COLO668 (cell line): Measurements from ENCODE around the gene IGFLR1.
"Not testable (repeated sequence)": the region's sequence is repeated elsewhere in the genome, so short reads cannot be mapped to it uniquely, and the experiment has no call there.

Experiments
- DNase-seq: peaks from one replicate; lab custom pipeline; 2025; ENCODE audit not compliant: unreplicated experiment; lab: John Stamatoyannopoulos, UW

Gene IGFLR1

DNA sequence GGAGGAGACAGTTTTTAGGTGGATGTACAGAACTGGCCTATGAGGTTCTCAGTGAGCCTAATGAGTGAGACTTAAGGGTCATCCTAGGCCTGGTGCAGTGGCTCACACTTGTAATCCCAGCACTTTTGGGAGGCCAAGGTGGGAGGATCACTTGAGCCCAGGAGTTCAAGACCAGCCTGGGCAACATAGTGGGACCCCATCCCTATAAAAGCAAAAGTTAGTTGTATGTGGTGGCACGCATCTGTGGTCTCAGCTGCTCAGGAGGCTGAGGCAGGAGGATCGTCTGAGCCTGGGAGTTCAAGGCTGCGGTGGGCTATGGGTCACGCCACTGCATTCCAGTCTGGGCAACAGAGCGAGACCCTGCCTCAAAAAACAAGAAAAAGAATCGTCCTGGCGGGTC, 18.1 kb downstream of the IGFLR1 start:
- not testable (repeated sequence) for DNase-seq

DNA sequence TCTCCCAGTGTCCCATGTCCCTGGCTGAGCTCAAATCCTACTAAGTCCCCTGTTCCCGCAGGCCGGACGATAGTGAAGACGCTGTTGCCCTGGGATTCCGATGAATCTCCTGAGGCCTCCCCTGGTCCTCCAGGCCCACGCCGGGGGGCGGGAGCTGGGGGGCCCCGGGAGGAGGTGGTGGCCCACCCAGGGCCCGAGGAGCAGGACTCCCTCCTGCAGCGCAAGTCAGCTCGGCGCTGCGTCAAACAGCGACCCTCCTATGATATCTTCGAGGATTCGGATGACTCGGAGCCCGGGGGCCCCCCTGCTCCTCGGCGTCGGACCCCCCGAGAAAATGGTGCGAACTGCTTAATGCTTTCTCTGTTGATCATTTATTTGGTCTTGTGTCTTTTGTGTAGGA, 18.6 kb downstream of the IGFLR1 start:
- DNase-seq, result no peak

DNA sequence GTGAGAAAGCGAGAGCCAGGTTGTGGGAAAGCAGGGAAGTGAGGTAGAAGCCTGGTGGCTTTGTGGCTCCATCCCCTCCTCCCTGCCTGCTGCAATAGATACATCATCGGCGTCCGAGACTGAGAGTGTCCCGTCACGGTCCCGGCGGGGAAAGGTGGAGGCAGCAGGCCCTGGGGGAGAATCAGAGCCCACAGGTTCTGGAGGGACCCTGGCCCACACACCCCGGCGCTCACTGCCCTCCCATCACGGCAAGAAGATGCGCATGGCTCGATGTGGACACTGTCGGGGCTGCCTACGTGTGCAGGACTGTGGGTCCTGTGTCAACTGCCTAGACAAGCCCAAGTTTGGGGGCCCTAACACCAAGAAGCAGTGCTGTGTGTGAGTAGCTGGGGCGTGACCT, 19.4 kb downstream of the IGFLR1 start:
- no peak for DNase-seq

DNA sequence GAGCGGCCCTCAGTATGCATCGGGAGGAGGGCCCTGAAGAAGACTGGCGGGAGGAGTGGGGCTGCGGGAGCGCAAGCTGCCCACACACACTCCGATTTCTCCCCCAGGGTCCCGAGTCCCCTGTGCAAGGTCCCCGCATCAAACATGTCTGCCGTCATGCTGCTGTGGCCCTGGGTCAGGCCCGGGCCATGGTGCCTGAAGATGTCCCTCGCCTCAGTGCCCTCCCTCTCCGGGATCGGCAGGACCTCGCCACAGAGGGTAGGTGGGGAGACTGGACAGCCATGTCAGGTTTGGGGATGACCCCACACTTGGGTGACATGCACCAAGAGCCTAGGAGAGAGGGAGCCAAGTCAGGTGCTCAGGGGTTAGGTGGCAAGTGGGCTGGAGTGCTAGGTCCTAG, 19.8 kb downstream of the IGFLR1 start:
- no peak for DNase-seq

DNA sequence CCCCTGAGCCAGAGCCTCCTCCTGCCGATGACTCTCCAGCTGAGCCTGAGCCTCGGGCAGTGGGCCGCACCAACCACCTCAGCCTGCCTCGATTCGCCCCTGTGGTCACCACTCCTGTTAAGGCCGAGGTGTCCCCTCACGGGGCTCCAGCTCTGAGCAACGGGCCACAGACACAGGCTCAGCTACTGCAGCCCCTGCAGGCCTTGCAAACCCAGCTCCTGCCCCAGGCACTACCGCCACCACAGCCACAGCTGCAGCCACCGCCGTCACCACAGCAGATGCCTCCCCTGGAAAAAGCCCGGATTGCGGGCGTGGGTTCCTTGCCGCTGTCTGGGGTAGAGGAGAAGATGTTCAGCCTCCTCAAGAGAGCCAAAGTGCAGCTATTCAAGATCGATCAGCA, 20.9 kb downstream of the IGFLR1 start:
- no peak for DNase-seq

DNA sequence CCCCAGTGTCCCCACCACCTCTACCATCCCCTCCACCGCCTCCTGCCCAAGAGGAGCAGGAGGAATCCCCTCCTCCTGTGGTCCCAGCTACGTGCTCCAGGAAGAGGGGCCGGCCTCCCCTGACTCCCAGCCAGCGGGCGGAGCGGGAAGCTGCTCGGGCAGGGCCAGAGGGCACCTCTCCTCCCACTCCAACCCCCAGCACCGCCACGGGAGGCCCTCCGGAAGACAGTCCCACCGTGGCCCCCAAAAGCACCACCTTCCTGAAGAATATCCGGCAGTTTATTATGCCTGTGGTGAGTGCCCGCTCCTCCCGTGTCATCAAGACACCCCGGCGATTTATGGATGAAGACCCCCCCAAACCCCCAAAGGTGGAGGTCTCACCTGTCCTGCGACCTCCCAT, 21.6 kb downstream of the IGFLR1 start:
- no peak for DNase-seq

DNA sequence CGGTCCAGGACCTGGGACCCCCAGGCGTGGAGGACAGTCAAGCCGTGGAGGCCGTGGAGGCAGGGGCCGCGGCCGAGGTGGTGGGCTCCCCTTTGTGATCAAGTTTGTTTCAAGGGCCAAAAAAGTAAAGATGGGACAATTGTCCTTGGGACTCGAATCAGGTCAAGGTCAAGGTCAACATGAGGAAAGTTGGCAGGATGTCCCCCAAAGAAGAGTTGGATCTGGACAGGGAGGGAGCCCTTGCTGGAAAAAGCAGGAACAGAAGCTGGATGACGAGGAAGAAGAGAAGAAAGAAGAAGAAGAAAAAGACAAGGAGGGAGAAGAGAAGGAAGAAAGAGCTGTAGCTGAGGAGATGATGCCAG, 22.1 kb downstream of the IGFLR1 start:
- DNase-seq, result no peak

DNA sequence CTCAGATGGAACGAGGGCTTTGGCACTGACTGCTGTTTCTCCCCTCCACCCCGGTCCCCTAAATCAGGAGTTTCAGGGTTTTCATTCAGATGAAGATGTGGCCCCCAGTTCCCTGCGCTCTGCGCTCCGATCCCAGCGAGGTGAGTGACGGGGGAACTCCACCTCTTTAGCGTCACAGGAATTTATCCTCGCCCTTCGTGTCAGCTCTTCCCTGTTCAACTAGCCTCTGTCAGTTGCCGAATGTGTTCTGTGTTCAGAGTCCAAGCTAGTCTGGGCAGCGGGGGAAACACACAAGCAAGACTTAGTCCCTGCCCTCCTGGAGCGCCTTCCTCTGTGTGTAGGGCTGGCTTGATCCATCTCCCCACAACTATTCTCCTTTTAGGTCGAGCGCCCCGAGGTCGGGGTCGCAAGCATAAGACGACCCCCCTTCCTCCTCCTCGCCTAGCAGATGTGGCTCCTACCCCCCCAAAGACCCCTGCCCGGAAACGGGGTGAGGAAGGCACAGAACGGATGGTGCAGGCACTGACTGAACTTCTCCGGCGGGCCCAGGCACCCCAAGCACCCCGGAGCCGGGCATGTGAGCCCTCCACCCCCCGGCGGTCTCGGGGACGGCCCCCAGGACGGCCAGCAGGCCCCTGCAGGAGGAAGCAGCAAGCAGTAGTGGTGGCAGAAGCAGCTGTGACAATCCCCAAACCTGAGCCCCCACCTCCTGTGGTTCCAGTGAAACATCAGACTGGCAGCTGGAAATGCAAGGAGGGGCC, 22.7 kb downstream of the IGFLR1 start:
- no peak for DNase-seq

DNA sequence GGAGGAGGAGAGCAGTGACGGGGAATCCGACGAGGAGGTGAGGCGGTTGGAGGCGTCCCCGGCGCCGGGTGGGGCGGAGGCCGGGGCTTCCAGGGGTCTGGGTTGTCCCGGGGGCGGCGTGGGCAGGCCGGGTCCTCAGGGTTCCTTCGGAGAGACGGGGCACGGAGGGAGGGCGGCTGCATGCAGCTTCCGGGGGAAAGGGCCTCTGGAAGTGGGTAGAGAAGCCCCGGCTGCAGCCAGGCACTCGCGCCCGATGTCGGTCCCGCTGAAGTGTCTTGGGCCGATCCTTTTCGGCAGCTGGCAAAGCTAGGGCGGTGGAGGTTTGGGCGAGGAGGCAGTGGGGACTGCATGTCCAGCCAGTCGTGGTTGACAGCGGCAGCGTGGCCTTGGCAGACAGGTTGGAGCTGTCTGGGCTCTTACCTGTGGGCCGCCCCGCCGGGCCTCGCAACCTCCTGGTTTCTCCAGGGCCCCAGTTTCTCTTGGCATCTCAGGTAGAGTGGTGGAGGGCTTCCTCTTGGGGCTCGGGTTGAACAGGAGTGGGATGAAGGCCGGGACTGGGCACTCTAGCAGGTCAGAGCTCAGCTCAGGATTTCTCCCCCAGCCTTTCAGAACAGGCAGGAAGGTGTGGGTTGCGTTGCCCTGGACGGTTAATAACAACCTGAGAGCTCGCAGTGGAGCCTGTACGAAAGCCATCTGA, 23.8 kb downstream of the IGFLR1 start:
- DNase-seq, result peak; percentile 33

DNA sequence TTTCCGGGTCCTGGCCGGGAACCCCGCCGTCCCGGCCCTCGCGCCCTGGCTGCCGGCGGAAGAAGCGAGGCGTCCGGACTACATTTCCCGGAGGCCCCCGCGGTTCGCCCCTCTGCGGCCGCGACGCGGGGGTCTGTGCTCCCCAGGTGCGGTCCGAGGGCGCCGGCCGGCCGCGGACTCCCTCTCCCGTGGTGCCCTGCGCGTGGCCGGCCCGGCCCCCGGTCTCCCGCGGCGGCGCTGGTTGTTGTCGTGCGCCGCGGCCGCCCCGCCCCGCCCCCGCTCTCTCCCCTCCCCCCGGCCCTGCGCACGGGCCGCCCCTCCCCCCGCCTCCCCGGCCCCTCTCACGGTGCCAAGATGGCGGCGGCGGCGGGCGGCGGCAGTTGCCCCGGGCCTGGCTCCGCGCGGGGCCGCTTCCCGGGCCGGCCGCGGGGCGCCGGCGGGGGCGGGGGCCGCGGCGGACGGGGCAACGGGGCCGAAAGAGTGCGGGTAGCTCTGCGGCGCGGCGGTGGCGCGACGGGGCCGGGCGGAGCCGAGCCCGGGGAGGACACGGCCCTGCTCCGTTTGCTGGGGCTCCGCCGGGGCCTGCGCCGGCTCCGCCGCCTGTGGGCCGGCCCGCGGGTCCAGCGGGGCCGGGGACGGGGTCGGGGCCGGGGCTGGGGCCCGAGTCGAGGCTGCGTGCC, 24.4 kb downstream of the IGFLR1 start, which contains the start of gene KMT2B:
Gene KMT2B, plus strand, starts transcription at position 339 of the 680 bp plus-strand sequence. Its CDS starts 16 bp downstream, at position 355.
- DNase-seq, result peak; percentile 97

DNA sequence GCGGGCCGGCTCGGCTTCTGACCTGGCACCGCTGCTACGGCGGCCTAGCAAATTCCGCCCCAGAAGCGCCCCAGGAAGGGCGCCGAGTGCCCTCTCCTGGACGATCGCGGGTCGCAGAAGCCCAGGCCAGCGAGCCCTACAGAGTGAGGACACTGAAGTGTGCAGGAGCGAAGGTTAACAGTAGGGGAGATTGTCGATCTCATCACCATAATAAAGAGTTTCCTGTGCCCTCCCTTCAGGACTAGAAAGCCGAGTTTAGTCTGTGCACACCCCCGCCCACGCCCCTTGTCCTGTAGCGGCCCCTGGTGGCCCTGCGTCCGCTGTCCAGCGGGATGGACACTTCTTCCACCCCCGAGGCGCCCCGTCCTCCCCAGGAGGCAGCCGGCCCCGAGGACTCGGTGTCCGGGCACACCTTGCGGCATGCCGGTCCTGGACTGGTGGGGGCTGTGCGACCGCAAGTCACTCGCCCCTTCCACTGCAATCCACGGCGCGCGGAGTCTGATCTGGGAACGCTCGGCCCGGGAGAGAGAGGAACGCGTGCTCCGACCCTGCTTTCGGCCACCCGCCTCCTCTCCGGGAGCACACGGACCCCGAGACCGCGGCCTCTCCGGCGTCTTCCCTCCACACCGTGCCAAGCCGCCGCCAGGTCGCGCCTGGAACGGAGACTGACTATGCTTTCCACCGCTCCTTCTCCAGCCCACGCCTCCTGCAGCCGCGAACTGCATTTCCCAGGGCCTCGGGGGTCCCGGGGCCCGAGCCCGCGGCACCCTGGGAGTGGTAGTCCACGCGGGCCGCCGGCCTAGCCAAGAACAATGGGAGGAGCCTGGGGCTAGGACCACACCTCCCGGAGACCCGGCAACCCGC, 25.2 kb downstream of the IGFLR1 start:
- peak; percentile 87 for DNase-seq

DNA sequence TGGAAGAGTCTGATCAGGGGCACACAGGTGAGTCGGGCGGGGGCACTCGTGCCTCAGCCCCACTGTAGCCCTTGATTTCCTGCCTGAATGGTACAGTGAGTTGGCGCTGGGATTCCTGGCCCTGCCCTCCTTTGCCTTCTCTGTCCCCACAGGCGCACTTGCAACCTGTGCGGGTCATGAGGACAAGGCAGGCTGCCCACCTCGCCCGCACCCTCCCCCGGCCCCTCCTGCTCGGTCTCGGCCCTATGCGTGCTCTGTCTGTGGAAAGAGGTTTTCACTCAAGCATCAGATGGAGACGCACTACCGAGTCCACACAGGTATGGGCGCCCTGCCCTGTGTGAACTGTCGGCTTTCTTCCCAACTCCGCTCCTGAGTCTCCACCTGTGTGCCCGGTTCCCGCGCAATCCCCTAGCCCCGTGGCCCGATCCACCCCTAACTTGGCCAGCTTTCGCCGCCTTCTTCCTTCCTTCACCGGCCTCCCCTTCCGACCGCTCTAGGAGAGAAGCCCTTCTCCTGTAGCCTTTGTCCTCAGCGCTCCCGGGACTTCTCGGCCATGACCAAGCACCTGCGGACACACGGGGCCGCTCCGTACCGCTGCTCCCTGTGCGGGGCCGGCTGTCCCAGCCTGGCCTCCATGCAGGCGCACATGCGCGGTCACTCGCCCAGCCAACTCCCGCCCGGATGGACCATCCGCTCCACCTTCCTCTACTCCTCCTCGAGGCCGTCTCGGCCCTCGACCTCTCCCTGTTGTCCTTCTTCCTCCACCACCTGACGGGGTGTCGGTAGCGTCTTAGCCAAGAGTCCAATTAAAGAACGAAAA, 26.1 kb downstream of the IGFLR1 start:
- DNase-seq, result peak; percentile 68

DNA sequence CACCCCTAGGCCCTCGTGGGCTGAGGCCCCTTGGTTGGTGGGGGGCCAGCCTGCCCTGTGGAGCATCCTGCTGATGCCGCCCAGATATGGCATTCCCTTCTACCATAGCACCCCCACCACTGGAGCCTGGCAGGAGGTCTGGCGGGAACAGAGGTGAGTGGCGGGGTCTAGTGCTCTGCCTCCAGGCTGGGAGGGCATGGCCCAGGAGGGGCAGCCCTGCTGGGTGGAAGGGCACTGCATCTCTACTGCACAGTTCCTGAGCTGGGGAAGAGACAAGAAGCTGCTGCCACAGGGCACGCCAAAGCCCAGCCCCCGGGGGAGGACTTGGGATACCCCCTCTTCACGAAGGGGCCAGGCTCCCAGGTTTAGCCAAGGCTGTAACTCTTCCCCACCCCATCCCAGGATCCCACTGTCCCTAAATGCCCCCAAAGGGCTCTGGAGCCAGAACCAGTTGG, 26.9 kb downstream of the IGFLR1 start:
- no peak for DNase-seq

DNA sequence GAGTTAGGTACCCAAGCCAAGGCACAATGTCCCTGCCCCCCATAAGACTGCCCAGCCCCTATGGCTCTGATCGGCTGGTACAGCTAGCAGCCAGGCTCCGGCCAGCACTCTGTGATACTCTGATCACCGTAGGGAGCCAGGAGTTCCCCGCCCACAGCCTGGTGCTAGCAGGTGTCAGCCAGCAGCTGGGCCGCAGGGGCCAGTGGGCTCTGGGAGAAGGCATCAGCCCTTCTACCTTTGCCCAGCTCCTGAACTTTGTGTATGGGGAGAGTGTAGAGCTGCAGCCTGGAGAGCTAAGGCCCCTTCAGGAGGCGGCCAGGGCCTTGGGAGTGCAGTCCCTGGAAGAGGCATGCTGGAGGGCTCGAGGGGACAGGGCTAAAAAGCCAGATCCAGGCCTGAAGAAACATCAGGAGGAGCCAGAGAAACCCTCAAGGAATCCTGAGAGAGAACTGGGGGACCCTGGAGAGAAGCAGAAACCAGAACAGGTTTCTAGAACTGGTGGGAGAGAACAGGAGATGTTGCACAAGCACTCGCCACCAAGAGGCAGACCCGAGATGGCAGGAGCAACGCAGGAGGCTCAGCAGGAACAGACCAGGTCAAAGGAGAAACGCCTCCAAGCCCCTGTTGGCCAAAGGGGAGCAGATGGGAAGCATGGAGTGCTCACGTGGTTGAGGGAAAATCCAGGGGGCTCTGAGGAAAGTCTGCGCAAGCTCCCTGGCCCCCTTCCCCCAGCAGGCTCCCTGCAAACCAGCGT, 27.5 kb downstream of the IGFLR1 start:
- DNase-seq, result no peak

DNA sequence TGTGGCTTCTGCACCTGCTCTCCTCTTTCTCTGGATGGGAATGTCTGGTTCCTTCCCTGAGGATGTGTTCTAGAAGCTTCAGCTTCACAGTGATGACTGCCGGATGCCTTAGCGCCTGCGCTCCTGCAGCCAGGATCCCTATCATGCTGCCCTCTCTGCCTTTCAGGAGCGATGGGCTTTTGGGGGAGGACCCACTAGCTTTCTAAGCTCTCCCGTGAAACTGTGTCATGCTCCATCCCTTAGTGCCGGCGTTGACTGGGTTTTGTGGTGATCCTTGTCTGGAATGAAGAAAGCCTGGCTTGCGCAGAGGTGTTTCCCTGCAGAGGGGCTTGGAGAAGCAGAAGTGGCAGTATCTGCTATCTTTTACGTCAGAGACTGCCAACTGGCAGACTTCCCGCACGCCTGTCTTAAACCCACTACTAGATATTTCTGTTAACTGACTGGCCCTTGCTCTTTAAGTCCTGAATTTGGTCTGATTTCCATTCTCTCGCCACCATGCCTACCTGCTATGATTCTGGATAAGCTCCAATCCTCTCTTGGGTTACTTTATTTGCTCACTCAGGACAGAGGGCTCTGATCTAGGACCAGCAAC, 28.3 kb downstream of the IGFLR1 start:
- no peak for DNase-seq

DNA sequence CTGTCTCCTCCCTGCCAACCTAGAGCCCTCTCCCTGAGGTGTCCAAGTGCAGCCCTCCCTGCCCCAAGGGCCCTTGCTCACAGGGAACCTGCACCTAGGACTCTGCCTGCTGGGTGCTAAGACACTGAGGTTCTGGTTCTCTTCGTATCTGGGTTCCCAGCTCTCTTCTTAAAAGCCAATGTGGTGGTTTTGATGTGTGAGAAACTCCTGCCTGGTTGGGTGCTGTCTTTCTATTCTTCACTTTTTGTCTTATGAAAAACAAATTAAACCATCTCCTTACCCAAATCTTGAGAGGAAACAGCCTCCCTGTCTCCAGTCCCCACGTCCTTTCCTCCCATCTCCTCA, 28.8 kb downstream of the IGFLR1 start:
- DNase-seq, result no peak

DNA sequence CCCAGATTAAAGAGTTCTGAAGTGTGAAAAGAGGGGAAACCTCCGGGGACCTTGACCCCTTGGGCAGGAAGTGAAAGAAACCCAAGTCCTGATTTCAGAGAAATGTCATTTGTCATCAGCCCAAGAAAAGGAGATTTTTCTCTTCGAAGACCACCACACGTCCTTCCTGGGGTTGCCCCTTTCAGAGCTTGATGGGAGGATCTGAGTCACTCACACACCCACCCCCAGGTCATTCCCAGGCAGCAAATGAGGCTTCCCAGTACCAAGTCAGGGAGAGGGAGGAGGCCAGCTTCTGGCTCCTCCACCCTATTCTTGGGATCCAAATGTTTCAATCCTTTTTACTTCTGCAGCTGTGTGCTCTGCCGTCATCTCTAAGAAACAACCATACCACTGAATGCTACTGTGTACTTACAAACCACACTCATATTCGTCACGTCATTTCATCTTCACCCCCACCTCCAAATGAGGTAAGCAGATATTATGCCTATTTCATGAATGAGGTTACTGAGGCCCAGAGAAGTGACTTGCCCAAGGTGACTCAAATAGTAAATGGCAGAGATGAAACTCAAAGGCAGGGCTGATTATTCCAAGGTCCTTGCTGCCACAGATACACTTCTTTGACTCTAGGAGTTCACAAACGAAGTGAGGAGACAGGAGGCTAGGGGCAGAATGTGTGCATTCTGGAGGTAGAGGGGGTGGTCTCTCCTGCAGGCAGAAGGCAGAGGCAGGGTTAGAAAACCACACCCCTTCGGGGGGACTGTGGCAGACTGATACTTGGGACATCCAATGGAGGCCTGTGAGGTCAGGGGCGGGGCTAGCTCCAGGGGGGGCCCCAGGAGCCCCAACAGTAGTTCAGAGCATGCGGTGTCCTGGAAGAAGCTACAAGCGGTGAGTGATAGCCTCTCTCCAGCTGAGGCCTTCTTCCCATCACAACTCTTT, 29.4 kb downstream of the IGFLR1 start:
- DNase-seq, result no peak
